Measurements from ENCODE around the gene TMEM80. TPM values are rescaled to one million over a fixed set of nuclear protein-coding genes. Genes with fewer than 3 reads are reported as not detected.
A peak's percentile ranks its signal among the peaks of the same experiment; 100 is the strongest.
"Not testable (repeated sequence)": the region's sequence is repeated elsewhere in the genome, so short reads cannot be mapped to it uniquely, and the experiment has no call there.

The TMEM80 gene
- polyA plus RNA-seq, 10 donors, result 10.6 to 27.9 (median 16.7) TPM

DNA sequence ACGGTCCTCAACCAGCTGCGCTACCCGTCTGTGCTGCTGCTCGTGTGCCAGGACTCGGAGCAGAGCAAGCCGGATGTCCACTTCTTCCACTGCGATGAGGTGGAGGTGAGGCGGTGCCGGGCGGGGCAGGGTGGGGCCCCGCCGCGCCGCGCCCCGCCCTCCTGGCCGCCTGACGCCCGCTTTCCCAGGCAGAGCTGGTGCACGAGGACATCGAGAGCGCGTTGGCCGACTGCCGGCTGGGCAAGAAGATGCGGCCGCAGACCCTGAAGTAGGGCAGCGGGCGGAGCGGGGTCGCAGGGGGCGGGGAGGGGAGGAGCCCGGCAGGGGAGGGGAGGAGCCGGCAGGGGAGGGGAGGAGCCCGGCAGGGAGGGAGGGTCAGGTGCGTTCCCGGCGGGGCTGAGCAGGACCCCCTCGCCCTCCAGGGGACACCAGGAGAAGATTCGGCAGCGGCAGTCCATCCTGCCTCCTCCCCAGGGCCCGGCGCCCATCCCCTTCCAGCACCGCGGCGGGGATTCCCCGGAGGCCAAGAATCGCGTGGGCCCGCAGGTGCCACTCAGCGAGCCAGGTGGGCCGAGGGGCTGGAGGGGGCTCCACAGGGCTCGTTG is 25.1 kb downstream of the TMEM80 start:
- no peak for DNase-seq

DNA sequence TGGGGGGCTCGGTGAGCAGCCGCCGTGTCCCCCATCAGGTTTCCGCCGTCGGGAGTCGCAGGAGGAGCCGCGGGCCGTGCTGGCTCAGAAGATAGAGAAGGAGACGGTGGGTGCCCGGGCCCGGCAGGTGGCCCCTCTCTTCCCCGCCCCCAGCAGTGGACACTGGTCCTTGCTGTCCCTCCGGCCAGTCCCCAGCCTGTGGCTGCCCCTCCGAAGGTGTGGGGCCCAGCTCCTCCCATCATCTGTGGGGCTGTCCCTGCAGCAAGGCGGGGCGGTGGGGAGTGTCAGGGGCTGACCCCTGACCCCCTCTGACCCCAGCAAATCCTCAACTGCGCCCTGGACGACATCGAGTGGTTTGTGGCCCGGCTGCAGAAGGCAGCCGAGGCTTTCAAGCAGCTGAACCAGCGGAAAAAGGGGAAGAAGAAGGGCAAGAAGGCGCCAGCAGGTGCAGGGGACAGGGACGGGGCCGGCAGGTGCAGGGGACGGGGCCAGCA is 25.7 kb downstream of the TMEM80 start:
- no peak for DNase-seq

DNA sequence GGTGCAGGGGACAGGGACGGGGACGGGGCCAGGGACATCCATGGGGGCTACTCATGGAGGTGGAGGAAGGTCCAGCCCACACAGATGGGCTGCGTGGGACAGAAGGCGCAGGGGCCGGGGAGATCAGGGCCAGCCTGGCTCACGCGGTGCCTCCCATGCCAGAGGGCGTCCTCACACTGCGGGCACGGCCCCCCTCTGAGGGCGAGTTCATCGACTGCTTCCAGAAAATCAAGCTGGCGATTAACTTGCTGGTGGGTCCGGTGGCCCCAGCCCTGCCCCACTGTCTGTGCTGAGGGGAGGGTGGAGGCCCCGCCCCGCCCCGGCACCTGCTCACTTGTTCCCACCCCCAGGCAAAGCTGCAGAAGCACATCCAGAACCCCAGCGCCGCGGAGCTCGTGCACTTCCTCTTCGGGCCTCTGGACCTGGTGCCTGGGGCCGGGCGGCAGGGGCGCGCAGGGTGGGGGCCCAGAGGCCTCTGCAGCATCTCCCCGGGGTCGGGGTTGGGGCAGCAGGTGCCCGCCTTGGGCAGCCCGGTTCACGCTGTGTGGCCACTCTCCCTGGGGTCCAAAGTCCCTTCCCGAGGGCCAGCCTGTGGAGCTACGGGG is 26.2 kb downstream of the TMEM80 start:
- DNase-seq, result no peak

DNA sequence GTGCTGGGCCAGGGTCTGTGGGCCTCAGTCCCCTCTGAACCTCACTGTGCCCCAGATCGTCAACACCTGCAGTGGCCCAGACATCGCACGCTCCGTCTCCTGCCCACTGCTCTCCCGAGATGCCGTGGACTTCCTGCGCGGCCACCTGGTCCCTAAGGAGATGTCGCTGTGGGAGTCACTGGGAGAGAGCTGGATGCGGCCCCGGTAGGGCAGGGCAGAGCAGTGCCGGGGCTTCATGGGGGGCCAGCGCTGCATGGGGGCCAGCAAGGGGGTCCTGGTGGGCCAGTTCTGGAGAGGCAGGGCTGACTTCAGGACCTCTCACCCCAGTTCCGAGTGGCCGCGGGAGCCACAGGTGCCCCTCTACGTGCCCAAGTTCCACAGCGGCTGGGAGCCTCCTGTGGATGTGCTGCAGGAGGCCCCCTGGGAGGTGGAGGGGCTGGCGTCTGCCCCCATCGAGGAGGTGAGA is 26.8 kb downstream of the TMEM80 start:
- no peak for DNase-seq

DNA sequence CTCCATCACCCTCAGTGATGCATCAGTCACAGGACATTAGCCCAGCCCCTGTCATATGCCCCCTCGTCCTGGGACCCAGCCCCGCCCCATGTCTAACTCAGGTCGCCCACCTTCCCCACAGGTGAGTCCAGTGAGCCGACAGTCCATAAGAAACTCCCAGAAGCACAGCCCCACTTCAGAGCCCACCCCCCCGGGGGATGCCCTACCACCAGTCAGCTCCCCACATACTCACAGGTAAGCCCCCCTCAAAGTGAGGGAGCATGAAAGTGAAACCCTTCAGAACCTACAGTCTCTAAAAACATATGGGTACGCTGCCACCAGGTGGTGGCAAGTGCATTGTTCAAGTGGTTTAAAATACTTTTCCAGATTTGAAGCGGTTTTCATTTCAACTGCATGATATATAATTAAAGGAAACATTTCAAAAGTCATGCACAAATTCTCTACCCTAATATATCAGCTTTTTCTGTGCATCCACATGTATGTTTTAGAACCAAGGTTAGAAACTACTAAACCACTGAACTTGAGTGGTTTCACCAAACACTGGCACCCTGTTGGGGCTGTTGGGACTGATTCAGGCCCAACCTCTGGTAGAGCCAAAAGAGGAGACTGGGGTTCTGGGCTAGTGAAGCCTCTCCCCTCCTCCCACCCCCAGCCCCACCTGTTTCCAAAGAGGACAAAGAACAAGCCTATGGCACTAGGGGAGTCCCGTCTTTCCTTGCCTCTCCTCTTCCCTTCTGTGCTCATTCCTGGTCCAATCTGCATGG is 27.7 kb downstream of the TMEM80 start:
- peak in 2 of 3 donors; percentile 41 to 55 for DNase-seq

DNA sequence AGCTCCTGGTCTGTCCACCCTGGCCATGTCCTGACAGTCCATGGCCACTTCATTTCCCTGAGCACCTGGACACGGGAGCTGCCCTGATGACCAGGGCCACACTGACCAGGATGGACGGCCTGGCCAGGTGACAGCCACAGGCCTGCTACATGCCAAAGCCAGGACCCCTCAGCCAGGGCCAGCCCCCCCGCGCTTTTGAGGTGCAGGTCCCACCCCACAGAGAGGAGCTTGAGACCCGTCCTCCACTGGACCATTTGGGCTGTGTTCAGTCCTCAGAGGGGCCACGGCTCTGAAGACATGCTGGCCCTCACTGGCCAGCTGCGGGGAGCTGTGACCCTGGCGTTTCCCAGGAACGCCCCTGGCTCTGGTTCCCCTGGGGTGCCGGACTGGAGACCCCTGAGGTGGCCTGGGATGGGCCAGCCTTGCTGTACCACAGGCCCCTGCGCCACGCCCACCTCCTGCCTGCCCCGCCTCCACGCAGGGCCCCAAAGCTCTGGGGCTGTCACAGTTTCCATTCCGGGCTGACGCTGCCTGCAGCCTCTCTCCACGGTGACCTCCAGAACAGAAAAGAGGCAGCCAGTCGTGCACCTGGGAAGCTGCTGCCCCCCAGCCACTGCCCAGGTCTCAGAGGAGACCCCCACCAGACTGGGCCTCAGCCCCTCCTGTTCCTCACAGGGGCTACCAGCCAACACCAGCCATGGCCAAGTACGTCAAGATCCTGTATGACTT is 28.6 kb downstream of the TMEM80 start:
- DNase-seq, result no peak

DNA sequence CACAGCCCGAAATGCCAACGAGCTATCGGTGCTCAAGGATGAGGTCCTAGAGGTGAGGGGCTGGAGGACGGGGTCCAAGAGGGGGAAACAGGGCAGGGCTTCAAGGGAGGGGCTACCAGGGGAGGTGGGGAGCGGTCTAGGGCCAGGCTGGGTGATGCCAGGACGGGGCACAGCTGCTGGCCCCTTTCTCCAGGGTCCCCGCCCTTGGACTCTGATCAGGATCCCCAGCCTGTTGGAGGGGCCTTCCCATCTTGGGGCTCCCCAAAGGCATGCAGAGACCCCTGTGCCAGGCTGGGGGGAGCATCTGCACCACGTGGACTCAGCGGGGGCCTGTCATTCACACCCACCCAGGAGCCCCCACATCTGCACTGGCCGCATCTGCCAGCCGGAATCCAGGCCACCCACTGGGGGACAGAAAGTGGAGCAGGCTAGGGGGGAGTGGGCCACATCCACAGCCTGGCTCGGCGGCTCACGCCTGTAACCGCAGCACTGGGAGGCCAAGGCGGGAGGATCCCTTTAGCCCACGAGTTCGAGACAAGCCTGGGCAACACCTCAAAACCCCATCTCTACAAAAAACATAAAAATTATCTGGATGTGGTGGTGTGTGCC is 29.3 kb downstream of the TMEM80 start:
- DNase-seq, result no peak

DNA sequence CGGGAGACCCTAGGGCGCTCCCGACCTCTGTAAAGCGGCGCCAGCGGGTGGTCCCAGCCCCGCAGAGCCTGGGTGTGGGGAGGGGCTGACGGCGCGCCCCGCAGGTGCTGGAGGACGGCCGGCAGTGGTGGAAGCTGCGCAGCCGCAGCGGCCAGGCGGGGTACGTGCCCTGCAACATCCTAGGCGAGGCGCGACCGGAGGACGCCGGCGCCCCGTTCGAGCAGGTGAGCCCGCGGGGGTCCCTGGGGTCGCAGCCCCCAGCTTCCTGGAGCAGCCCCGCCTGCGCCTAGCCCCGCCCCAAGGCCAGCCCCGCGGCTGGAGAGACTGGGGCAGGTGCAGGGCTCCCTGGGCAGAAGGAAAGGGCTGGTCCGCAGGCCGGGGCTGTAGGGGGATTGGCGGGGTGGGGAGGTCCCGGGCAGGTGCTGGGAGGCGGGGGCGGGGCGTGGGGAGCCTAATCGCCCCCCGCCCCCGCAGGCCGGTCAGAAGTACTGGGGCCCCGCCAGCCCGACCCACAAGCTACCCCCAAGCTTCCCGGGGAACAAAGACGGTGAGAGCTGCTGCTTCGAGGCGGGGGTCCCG is 30.1 kb downstream of the TMEM80 start:
- no peak for DNase-seq

DNA sequence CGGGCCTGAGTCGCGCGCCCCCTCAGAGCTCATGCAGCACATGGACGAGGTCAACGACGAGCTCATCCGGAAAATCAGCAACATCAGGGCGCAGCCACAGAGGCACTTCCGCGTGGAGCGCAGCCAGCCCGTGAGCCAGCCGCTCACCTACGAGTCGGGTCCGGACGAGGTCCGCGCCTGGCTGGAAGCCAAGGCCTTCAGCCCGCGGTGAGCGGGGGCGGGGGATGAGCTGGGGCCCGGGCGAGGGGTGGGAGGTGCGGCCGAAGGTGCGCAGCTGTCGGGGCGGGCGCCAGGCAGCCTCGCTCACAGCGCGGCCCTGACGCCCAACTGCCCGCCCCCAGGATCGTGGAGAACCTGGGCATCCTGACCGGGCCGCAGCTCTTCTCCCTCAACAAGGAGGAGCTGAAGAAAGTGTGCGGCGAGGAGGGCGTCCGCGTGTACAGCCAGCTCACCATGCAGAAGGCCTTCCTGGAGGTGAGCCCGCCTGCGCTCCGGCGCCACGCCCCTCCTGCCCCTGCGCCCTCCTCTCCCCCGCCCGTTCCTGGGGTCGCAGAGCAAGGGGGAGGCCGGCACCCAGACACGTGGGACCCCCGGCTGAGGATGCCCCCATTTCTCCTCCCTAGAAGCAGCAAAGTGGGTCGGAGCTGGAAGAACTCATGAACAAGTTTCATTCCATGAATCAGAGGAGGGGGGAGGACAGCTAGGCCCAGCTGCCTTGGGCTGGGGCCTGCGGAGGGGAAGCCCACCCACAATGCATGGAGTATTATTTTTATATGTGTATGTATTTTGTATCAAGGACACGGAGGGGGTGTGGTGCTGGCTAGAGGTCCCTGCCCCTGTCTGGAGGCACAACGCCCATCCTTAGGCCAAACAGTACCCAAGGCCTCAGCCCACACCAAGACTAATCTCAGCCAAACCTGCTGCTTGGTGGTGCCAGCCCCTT is 30.9 kb downstream of the TMEM80 start:
- peak in 1 of 3 donors; percentile 73 for DNase-seq

DNA sequence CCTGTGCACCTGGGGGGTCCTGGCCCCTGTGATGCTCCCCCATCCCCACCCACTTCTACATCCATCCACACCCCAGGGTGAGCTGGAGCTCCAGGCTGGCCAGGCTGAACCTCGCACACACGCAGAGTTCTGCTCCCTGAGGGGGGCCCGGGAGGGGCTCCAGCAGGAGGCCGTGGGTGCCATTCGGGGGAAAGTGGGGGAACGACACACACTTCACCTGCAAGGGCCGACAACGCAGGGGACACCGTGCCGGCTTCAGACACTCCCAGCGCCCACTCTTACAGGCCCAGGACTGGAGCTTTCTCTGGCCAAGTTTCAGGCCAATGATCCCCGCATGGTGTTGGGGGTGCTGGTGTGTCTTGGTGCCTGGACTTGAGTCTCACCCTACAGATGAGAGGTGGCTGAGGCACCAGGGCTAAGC is 31.7 kb downstream of the TMEM80 start:
- DNase-seq, result no peak

DNA sequence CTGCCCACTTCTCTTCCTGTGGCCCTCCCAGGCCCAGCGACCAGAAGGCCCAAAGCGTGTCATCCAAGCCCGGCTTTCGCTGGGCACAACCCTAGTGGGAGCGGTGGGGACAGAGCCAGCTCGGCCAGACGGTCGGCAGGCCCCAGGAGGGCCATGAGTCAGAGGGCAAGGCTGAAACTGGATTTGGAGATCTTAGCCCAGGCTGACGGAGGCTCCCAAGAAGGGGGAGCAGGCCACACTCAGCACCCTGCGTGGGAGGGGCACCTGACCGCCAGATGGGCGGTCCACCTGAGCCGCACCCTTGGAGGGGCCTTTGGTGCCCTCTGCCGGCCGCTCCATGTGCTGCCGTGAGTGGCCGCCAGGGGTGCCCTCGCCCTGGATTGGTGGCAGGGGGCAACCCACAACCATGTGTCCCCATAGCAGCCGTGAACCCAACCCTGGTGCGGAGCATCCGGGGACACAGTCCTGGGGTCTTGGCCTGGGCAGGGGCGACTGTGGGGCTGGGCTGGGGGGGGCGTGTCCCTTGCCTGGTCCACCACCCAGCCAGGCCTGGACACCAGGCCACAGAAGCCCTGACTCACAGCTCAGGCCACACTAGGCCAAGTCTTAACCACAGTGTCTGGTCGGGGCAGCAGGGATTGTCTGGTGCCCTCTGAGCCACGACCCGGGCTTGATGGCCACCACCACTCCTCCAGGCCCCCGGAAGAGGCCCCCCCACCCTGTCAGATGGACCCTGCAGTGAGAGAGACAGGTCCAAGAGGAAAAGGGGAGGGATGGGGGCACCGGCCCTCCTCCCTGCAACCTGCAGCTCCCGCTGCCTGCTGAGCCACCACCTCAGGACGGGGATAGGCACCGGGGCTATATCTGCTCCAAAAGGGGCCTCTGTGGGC is 32.5 kb downstream of the TMEM80 start:
- DNase-seq, result peak; percentile 38 to 77 (median 60)

DNA sequence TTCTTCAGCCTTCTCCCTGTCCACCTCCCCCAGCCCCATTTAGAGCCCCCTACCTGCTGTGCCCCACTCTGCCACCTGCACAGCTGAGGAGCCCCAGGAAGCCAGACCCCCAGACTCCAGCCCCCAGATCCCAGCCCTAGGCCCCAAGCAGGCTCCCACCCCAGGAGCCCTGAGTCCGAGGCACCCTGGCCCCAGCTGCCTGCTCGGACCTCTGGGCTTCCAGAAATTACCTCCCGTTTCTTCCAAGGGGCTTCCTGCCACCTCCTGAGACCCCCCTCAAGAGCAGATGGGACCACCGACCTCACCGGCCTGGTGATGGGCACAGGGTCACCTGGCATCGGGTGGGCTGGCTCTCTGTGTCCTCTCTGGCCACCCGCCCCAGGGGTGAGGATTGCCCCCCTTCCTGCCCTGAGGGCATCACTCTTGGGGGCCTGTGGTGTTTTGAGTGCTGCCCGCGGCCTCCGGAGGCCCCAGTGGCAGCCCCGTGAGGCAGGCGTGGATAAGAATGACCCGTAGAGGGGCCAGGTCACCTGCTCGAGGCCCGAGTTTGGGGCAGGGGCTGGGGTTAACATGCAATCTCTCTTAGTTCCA is 33.4 kb downstream of the TMEM80 start:
- DNase-seq, result no peak

DNA sequence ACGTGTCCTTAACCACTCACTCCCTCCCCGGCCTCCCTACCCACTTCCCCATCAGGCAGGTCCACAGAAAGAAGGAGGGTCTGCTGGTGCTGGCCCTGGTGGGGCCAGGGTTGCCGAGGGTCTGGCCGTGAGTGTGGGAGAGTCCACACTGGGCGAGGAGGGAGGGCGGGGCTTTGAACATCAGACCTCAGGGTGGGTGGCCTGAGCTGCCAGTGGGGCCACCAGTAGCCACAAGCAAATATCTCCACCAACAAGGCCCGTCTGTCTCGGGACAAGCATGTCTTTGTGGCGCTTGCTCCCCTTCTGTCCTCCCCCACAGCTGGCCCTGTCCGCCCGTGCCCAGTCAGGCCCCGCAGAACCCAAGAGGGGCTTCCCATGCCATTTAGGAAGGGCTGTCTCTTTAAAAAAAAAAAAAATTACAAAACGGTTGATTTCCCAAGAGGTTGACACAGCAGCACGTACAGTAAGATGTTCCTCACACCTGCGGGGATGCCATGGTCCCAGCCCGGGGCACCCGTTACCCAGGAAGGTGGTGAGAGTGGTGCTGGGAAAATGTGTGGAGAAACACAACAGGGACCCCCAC is 34.0 kb downstream of the TMEM80 start:
- no peak for DNase-seq

DNA sequence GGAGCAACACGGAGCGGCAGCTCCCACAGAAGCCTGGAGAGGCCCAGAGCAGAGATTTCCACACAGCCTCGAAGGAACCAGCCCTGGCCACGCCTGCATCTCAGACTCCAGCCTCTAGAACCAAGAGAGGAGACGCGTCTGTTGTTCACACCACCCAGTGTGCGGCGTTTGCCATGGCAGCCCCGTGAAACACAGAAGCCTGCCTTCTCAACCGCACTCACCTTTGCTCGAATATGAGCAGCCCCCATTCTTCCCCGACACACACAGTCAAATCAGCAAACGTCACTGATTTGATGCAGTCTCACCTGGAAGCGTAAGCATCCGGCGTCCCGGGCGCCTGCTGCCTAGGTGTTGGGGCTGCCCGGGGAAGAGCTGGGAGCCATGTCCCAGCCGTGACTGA is 37.5 kb downstream of the TMEM80 start:
- DNase-seq, result no peak

DNA sequence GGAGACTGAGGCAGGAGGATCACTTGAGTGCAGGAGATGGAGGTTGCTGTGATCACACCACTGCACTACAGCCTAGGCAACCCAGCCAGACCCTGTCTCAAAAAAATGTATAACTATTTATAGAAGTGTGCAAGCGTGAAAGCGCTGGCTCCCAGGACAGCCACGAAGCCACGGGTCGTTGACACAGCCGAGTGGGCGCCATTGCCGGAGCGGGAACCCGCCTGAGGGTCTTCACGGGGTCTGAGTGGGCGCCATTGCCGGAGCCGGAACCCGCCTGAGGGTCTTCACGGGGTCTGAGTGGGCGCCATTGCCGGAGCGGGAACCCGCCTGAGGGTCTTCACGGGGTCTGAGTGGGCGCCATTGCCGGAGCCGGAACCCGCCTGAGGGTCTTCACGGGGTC is 38.9 kb downstream of the TMEM80 start:
- DNase-seq, result not testable (repeated sequence)

DNA sequence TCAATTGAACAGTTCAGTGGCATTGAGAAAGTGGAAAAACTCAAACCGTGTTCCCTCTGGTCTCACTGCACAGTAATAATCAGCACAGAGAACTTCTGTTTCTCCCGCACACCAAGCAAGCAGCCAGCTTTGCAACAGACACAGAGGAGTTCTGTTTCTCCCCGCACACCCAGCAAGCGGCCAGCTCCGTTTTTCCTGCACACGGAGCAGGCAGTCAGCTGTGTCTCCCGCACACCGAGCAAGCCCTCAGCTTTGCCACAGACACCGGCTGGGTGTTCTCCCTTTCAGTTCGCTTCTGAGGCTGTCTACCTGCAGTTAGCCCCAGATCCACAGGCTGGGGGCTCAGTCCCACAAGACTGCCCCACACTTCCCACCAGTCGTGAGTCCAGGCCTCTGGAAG is 41.8 kb downstream of the TMEM80 start:
- DNase-seq, result no peak

DNA sequence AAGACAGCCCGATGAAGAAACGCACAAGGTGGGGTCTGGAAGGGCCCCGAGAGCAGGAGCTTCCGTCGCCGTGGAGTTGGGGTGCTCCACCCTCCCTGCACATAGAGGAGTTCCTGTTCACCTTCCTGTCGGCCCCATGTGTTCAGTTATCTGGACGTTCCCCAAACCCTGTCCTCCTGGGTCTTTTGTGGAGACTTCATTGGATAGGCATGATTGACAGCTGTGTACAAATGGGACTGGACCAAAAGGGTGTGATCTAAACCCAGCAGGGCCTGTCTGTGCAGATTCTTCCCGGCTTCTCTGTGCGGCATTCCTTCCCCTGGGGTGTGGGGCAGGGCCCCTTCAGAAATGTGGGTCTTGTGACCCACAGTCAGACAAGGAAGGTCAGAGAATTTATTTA is 42.3 kb downstream of the TMEM80 start:
- not testable (repeated sequence) for DNase-seq

DNA sequence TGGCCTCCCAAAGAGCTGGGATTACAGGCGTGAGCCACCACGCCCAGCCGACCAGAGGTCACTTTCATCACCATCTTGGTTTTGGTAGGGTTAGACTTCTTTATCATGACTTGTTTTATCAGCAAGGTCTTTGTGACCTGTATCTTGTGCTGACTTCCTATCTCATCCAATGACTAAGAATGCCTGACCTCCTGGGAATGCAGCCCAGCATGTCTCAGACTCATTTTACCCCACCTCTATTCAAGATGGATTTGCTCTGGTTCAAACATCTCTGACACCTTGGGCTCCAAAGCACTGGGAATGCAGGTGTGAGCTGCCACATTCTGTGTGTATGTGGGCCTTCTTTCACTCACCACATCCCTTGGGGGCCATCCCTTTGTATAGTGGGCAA is 46.5 kb downstream of the TMEM80 start:
- DNase-seq, result no peak

Measured in muscle of back (tissue), 11 donors.